Lower leg skin (tissue), 4 donors: Measurements from ENCODE around the gene PPP2R5C. TPM values are rescaled to one million over a fixed set of nuclear protein-coding genes. Genes with fewer than 3 reads are reported as not detected.
"Not testable (repeated sequence)": the region's sequence is repeated elsewhere in the genome, so short reads cannot be mapped to it uniquely, and the experiment has no call there.

Source experiments
- DNase-seq, 2 donors: peaks; one replicate each; pipeline ENCODE4 v3.0.0-alpha.2; 2019; ENCODE audit warnings: low spot score in 2 of 2
- H3K4me3 ChIP-seq: fragments of 200-600 bp; sonication (generic); 2 replicates; pipeline ENCODE4 v1.5.1; 2017; ENCODE audit warnings: mild to moderate bottlenecking, low read depth; ENCODE audit not compliant: poor library complexity, severe bottlenecking
- CTCF ChIP-seq, 3 donors: fragments of 450-650 bp; IDR thresholded peaks; one replicate each; pipeline ENCODE4 v1.5.1; 2016; ENCODE audit warnings: antibody characterized with exemption in 3 of 3, mild to moderate bottlenecking in 3 of 3, moderate library complexity in 2 of 3
- POLR2A ChIP-seq, 2 donors: fragments of 450-650 bp; IDR thresholded peaks; one replicate each; pipeline ENCODE4 v1.6.1; 2016 to 2017; ENCODE audit warnings: antibody characterized with exemption in 2 of 2, mild to moderate bottlenecking in 1 of 2, moderate library complexity in 1 of 2
- WGBS, 2 donors: methylation state at CpG; one replicate each; pipeline ENCODE4 v1.1.5; 2018; 5-methylcytosine and 5-hydroxymethylcytosine counted together
- intact Hi-C: fragments of 100-400 bp; cut with DNase I; formaldehyde crosslinking; loops from one replicate; pipeline ENCODE4 v1.15.0; 2023; ENCODE audit warnings: low total_unique reads
- total RNA-seq, 4 donors: library from RNA; depleted of rRNA; stranded (reverse); fragments of >200 nt; gene quantifications; one replicate each; pipeline ENCODE4 v1.1.0, GENCODE V29; 2016

The PPP2R5C gene
- total RNA-seq, result 10 to 100 TPM; 74.6 to 89.9 (median 80.3) TPM

DNA sequence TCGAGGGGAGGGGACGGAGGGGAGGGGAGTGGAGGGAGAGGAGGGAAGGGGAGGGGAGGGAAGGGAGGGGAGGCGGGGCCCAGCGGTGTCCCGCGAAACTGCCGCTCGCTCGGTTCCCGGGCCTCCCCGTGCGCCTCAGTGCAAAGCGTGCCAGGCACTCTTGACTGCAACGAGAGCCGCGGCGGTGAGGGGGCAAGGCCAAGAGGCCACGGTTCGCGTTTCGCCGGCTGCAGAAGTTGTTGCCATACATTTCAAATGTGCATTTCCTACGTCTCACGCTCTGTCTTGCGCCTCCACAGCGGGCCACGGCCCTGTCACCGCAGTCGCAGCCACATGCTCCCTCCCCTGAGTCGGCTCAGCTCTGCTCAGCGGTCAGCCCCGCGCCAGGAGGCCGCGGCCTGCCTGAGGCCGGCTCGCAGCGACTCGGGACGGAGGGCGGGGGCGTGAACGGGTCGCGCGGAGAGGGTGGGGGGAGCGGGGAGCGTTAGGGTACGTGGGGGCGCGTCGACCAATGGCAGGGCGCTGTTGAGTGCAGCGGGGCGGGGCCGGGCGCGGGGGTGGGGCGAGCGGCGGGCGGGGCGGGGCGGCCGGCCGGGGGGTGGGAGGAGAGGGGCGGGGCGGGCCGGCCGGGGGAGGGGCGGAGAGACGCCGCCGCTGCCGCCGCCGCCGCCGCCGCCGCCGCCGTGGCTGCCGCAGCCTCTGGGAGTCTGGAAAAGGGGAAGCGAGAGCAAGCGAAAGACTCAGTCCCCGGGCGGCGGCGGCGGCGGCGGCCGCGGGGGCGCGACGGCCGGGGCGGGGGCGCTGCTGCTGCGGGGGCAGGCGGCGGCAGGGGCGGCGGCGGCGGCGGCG lies at the start of gene PPP2R5C:
Gene PPP2R5C (plus strand): TSS at position 678 of the 849 bp plus-strand sequence. CDS start 185 bp downstream, outside the sequence.
- peak within 1 kb of the TSS; percentile 74 for H3K4me3 ChIP-seq
- intact Hi-C loops, result no loop called here
- 1 to 2% methylated on average over 52 to 64 of the region's 110 CpGs for WGBS, 2 donors
- TF ChIP-seq POLR2A (IDR thresholded peaks at IDR 0.05) (no peak), CTCF (IDR thresholded peaks at IDR 0.05) (no peak)
- DNase-seq, result peak; percentile 86 to 98

- H3K4me3 ChIP-seq, intact Hi-C loops: not testable (repeated sequence)
- peak in 1 of 2 donors; percentile 10 for DNase-seq
- whole genome bisulfite sequencing, 2 donors, result 91 to 97% methylated on average over 7 to 8 of the region's 12 CpGs
Observed at GRCh38 chr14:101711857-101712233, 49.7 kb upstream of the PPP2R5C start.

DNA sequence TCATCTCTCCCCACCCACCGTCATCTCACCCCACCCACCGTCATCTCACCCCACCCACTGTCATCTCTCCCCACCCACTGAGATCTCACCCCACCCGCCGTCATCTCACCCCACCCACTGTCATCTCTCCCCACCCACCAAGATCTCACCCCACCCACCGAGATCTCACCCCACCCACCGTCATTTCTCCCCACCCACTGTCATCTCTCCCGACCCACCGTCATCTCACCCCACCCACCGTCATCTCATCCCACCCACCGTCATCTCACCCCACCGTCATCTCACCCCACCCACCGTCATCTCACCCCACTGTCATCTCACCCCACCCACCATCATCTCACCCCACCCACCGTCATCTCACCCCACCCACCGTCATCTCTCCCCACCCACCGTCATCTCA lies 49.2 kb upstream of the PPP2R5C start:
- intact Hi-C loops, H3K4me3 ChIP-seq: not testable (repeated sequence)
- WGBS, 2 donors, result 99 to 100% methylated on average over 9 of the region's 15 CpGs
- DNase-seq, result peak in 1 of 2 donors; percentile 25

DNA sequence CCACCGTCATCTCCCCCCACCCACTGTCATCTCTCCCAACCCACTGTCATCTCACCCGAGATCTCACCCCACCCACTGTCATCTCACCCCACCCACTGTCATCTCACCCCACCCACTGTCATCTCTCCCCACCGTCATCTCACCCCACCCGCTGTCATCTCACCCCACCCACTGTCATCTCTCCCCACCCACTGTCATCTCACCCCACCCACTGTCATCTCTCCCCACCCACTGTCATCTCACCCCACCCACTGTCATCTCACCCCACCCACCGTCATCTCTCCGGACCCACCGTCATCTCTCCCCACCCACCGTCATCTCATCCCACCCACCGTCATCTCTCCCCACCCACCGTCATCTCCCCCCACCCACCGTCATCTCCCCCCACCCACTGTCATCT lies 48.4 kb upstream of the PPP2R5C start:
- intact Hi-C loops, H3K4me3 ChIP-seq, DNase-seq: not testable (repeated sequence)
- 73% methylated on average over 5 of the region's 11 CpGs; no CpG with 5 or more reads in 1 of the 2 donors for WGBS, 2 donors

- intact Hi-C loops, result no loop called here
- TF ChIP-seq CTCF (IDR thresholded peaks at IDR 0.05) (no peak), POLR2A (IDR thresholded peaks at IDR 0.05) (no peak)
- 79 to 81% methylated on average over 6 of the region's 7 CpGs for WGBS, 2 donors
- peak; percentile 6 to 17 for DNase-seq
- H3K4me3 ChIP-seq, result no peak overlapping the region
Observed at GRCh38 chr14:101713621-101714349, 47.7 kb upstream of the PPP2R5C start.

DNA sequence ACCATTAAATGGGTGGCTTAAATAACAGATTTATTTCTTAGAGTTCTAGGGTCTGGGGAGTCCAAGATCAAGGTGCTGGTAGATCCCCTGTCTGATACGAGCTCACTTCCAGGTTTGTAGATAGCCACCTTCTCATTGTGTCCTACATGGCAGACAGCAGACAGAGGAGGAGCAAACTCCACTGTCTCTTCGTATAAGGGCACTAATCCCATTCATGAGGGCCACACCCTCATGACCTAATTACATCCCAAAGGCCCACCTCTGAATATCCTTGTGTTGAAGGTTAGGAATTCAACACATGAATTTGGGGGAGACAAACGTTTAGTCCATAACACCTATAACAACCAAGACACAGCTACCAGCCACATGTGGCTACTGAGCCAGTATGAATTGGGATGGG lies 47.1 kb upstream of the PPP2R5C start:
- 82 to 93% methylated on average over 3 of the region's 3 CpGs for WGBS, 2 donors
- TF ChIP-seq POLR2A (IDR thresholded peaks at IDR 0.05) (no peak), CTCF (IDR thresholded peaks at IDR 0.05) (no peak)
- no peak for DNase-seq
- H3K4me3 ChIP-seq, result no peak overlapping the region
- intact Hi-C loops, result no loop called here
